OCI-LY3 (cell line): ENCODE data around the gene SMCHD1.

Experiments
- EZH2phosphoT487 ChIP-seq: fragments of 200-600 bp; shearing (Covaris generic); IDR thresholded peaks from 2 replicates; pipeline ENCODE4 v1.6.1; 2018; ENCODE audit warnings: antibody characterized with exemption, mixed run types, low read depth
- TF ChIP-seq, protein P1 (sequence below): fragments of 200-600, 300-600 bp; sonication (generic); IDR thresholded peaks from 2 replicates; pipeline ENCODE4 v1.5.1; 2014; ENCODE audit warnings: antibody characterized with exemption, low read length, low read depth

DNA sequence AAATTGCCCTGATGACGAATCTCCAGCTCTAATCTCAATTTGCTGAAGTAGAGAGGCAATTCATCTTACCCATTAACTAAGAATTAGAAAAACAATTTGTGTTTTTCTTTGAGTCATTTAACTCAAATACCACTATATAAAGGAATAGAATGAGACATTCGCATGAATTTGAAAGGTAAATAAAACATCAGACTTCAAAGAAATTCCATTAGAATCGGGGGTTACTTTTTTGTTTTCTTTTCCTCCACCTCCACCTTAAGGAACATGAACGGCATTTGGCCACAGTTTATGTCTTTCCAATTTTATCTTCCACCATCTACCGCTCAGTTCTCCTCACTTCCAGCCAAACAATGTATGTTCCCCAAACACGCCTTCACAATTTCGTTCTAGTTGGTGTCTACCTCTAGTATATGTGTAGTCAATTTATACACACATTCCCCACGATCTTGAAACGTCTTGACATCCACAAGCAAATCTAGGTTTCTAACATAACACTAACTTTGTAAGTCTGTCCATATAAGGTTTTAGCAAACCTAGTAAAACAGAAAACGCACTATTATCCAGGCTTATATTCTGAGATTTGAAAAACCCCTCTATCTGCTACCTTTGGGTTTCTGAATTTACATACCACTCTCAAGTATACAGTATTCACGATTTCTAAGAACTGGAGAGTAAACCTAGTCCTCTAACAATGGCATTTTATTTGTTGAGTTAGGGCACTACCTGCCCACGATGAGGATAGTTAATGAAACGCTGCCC lies 1.2 kb upstream of the SMCHD1 start:
- TF ChIP-seq, protein P1, sequence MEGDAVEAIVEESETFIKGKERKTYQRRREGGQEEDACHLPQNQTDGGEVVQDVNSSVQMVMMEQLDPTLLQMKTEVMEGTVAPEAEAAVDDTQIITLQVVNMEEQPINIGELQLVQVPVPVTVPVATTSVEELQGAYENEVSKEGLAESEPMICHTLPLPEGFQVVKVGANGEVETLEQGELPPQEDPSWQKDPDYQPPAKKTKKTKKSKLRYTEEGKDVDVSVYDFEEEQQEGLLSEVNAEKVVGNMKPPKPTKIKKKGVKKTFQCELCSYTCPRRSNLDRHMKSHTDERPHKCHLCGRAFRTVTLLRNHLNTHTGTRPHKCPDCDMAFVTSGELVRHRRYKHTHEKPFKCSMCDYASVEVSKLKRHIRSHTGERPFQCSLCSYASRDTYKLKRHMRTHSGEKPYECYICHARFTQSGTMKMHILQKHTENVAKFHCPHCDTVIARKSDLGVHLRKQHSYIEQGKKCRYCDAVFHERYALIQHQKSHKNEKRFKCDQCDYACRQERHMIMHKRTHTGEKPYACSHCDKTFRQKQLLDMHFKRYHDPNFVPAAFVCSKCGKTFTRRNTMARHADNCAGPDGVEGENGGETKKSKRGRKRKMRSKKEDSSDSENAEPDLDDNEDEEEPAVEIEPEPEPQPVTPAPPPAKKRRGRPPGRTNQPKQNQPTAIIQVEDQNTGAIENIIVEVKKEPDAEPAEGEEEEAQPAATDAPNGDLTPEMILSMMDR: no peak
- TF ChIP-seq EZH2phosphoT487: no peak
